ENCODE results near the gene SLC16A2.
"Not testable (repeated sequence)": the region's sequence is repeated elsewhere in the genome, so short reads cannot be mapped to it uniquely, and the experiment has no call there.

The SLC16A2 gene

DNA sequence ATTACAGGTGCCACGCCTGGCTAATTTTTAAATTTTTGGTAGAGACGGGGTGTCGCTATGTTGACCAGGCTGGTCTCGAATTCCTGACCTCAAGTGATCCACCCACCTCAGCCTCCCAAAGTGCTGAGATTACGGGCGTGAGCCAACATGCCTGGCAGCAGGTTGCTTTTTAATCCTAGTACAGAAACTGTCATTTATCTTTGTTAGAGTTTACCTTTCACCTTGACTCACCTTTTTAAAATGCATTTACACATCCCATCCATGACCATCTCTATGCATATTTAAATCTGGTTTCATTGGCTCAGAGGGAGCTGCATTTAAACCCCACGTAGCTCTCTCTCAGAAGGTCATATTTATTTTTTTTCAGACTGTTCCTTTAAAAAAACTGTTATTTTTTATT lies 31.9 kb downstream of the SLC16A2 start:
- no peak for DNase-seq (ENCODE audit: insufficient read length, low spot score)
- no peak for TF ChIP-seq PAX5 (IDR thresholded peaks at IDR 0.05; ENCODE audit: insufficient read depth, low read length, severe bottlenecking)
- TF ChIP-seq POLR2A (IDR thresholded peaks at IDR 0.05; ENCODE audit: low read depth, low read length) = no peak
- no peak for TF ChIP-seq SPI1 (IDR thresholded peaks at IDR 0.05; ENCODE audit: low read depth, low read length)
- TF ChIP-seq POU2F2 (IDR thresholded peaks at IDR 0.05; ENCODE audit: low read depth, low read length) = no peak
- TF ChIP-seq TAF1 (IDR thresholded peaks at IDR 0.05; ENCODE audit: low read depth, low read length) = no peak
- no peak for TF ChIP-seq POLR2AphosphoS5 (IDR thresholded peaks at IDR 0.05; ENCODE audit: low read depth, low read length)
- FAIRE-seq = no peak

DNA sequence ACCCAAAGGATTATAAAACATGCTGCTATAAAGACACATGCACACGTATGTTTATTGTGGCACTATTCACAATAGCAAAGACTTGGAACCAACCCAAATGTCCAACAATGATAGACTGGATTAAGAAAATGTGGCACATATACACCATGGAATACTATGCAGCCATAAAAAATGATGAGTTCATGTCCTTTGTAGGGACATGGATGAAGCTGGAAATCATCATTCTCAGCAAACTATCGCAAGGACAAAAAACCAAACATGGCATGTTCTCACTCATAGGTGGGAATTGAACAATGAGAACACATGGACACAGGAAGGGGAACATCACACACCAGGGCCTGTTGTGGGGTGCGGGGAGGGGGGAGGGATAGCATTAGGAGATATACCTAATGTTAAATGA lies 32.9 kb downstream of the SLC16A2 start:
- FAIRE-seq; DNase-seq (ENCODE audit: insufficient read length, low spot score): not testable (repeated sequence)

DNA sequence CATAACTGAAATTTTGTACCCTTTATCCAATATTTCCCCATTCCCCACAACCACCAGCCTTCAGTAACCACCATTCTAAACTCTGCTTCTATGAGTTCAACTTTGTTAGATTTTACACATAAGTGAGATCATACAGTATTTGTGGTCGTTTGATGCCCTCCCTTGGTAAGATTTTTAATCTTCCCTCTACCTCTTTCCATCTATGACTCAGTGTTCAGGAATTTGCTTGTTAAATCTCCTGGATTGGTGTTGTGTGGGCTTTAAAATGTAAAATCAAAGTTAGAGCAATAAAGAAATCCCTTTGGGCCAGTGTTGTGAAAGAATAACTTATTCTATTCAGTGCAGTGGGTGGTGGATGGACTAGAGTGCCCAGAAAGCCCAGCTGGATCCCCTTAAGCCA lies 37.4 kb downstream of the SLC16A2 start:
- FAIRE-seq = no peak
- DNase-seq (ENCODE audit: insufficient read length, low spot score) = no peak
- TF ChIP-seq PAX5 (IDR thresholded peaks at IDR 0.05; ENCODE audit: insufficient read depth, low read length, severe bottlenecking) (no peak), POU2F2 (IDR thresholded peaks at IDR 0.05; ENCODE audit: low read depth, low read length) (no peak)

DNA sequence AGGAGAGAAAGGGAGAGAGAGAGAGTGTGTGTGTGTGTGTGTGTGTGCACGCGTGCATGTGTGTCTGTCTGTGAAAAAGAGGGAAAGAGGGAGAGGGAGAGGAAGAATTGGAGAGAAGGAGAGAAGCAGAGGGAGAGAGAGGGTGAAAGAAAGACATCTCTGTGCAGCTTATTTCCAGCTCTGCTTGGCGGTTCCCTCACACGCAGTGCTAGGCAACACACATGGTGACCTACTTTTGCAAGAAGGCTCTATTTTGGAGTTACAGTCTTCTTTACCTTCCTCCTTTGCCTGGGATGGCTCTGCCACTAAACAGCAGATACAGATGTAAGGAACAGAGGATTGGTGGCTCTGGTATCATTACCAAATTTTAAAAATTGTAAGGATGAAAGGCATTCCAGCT lies 40.1 kb downstream of the SLC16A2 start:
- TF ChIP-seq SPI1 (IDR thresholded peaks at IDR 0.05; ENCODE audit: low read depth, low read length) = no peak
- no peak for TF ChIP-seq POLR2AphosphoS5 (IDR thresholded peaks at IDR 0.05; ENCODE audit: low read depth, low read length)
- TF ChIP-seq POU2F2 (IDR thresholded peaks at IDR 0.05; ENCODE audit: low read depth, low read length) = no peak
- TF ChIP-seq POLR2A (IDR thresholded peaks at IDR 0.05; ENCODE audit: low read depth, low read length) = no peak
- no peak for TF ChIP-seq PAX5 (IDR thresholded peaks at IDR 0.05; ENCODE audit: insufficient read depth, low read length, severe bottlenecking)
- FAIRE-seq (no peak), DNase-seq (ENCODE audit: insufficient read length, low spot score) (no peak)

DNA sequence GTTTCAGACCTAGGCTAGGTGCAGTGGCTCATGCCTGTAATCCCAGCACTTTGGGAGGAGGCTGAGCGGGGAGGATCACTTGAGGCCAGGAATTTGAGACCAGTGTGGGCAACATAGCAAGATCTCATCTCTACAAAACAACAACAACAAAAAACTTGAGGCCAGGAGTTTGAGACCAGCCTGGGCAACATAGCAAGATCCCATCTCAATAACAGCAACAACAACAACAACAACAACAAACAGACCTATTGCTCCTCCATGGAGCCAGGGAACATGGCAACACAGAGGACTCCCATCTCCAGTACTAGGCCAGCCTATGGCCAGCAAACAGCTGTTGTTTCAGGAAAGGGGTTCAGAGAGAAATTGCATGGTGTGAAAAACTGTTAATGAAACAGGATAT lies 43.4 kb downstream of the SLC16A2 start:
- TF ChIP-seq POLR2AphosphoS5 (IDR thresholded peaks at IDR 0.05; ENCODE audit: low read depth, low read length) = no peak
- TF ChIP-seq POU2F2 (IDR thresholded peaks at IDR 0.05; ENCODE audit: low read depth, low read length) = no peak
- no peak for TF ChIP-seq SPI1 (IDR thresholded peaks at IDR 0.05; ENCODE audit: low read depth, low read length)
- no peak for TF ChIP-seq POLR2A (IDR thresholded peaks at IDR 0.05; ENCODE audit: low read depth, low read length)
- no peak for TF ChIP-seq TAF1 (IDR thresholded peaks at IDR 0.05; ENCODE audit: low read depth, low read length)
- TF ChIP-seq PAX5 (IDR thresholded peaks at IDR 0.05; ENCODE audit: insufficient read depth, low read length, severe bottlenecking) = no peak
- no peak for FAIRE-seq
- DNase-seq (ENCODE audit: insufficient read length, low spot score) = no peak

DNA sequence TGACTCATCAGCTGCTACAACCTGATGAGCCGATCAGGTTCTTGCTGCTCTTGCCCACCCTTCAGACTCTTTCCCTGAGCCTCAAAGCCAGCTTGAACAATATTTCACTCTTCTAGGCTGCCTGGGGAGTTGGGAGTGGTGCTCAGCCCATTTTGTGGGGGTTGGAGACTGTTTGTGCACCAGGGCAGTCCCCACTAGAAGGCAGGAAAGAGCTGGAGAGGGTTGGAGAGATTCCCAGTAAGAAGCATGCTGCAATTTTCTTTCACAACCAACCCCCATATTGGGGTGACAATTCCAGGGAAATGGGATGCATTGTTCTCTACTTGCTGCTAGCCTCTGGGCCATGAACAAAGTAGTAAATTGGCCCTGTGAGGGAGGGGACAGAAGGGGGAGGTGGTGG lies 44.1 kb downstream of the SLC16A2 start:
- FAIRE-seq (no peak), DNase-seq (ENCODE audit: insufficient read length, low spot score) (no peak)
- no peak for TF ChIP-seq PAX5 (IDR thresholded peaks at IDR 0.05; ENCODE audit: insufficient read depth, low read length, severe bottlenecking)

DNA sequence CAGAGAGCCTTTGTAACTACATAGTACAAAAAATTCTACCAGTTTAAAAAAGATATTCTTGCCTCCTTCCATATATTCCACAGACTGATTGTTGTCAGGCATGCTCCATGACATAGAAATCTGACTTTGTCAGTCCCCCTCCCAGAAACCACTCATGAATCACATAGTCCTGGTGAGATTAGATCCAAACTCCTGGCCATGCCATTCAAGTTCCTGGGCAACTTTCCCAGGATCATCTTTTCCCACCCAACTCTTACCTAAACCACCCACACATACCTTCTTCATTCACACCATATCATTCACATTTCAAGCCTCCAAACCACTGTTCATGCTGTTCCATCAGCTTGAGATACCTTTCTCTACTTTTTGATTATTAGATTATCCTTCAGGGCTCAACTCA lies 46.4 kb downstream of the SLC16A2 start:
- DNase-seq (ENCODE audit: insufficient read length, low spot score) (no peak), FAIRE-seq (no peak)
- TF ChIP-seq POU2F2 (IDR thresholded peaks at IDR 0.05; ENCODE audit: low read depth, low read length) (no peak), SPI1 (IDR thresholded peaks at IDR 0.05; ENCODE audit: low read depth, low read length) (no peak), PAX5 (IDR thresholded peaks at IDR 0.05; ENCODE audit: insufficient read depth, low read length, severe bottlenecking) (no peak), TAF1 (IDR thresholded peaks at IDR 0.05; ENCODE audit: low read depth, low read length) (no peak), POLR2AphosphoS5 (IDR thresholded peaks at IDR 0.05; ENCODE audit: low read depth, low read length) (no peak), POLR2A (IDR thresholded peaks at IDR 0.05; ENCODE audit: low read depth, low read length) (no peak)

DNA sequence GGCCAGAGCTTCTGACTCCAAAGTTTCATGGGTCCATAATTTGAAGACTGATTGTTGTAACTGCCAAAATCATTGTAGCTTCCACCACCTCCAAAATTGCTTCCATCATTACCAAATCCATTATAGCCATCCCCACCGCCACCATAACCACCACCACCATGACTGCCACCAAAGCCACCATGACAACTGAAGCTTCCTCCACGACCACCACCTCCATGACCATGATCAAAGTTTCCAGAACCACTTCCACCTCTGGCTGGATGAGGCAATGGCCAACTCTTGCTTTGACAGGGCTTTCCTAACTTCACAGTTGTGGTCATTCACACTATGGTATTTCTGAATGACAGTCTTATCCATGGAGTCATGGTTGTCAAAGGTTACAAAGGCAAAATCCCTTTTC lies 51.8 kb downstream of the SLC16A2 start:
- DNase-seq (ENCODE audit: insufficient read length, low spot score); FAIRE-seq: not testable (repeated sequence)

DNA sequence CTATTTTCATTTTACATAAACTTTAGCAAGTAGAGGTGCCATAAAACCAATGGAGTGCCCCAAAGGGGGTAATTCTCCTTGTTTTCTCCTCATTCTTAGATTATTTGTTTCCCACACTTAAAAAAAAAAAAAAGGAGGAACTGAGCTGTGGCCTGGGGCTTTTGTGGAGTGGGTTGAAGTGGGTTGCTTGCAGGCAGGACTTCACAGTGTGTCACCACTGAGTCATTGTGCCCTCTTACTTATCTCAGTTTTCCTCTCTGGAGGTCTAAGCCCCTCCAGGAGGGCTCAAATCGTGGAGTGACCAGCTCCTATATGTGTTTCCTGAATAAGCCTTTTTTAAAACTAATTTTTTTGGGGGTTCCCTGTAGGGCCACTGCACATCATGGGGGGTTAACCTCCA lies 69.0 kb downstream of the SLC16A2 start:
- TF ChIP-seq SPI1 (IDR thresholded peaks at IDR 0.05; ENCODE audit: low read depth, low read length) (no peak), POLR2A (IDR thresholded peaks at IDR 0.05; ENCODE audit: low read depth, low read length) (no peak), PAX5 (IDR thresholded peaks at IDR 0.05; ENCODE audit: insufficient read depth, low read length, severe bottlenecking) (no peak), POU2F2 (IDR thresholded peaks at IDR 0.05; ENCODE audit: low read depth, low read length) (no peak), TAF1 (IDR thresholded peaks at IDR 0.05; ENCODE audit: low read depth, low read length) (no peak), POLR2AphosphoS5 (IDR thresholded peaks at IDR 0.05; ENCODE audit: low read depth, low read length) (no peak)
- DNase-seq (ENCODE audit: insufficient read length, low spot score) = no peak
- FAIRE-seq = no peak

DNA sequence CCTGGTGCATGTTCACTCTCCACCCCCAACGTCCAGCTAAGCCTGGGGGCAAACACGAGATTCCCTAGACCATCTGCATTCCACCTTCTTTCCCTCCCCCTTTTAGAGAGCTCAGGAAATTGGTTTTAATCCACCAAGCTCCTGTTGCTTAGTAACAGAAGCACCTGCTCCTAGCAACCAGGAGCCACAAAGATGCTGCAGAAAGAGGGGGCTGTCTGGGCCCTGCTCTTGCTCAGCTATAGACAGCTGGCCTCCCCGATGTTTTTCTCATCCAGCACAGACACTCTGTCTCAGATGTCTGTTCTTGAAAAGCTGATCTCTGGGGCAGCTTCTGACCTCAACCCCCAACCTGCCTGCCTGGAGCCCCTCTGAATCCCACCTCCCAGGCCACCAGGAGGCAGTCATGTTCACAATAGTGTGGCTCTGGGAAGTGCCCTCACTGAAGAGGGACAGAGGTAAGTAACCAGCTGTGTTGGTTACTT lies 71.5 kb downstream of the SLC16A2 start:
- DNase-seq (ENCODE audit: insufficient read length, low spot score) (no peak), FAIRE-seq (peak; percentile 66)
- TF ChIP-seq TAF1 (IDR thresholded peaks at IDR 0.05; ENCODE audit: low read depth, low read length) = no peak
- TF ChIP-seq SPI1 (IDR thresholded peaks at IDR 0.05; ENCODE audit: low read depth, low read length) = no peak
- no peak for TF ChIP-seq PAX5 (IDR thresholded peaks at IDR 0.05; ENCODE audit: insufficient read depth, low read length, severe bottlenecking)
- no peak for TF ChIP-seq POLR2A (IDR thresholded peaks at IDR 0.05; ENCODE audit: low read depth, low read length)
- TF ChIP-seq POLR2AphosphoS5 (IDR thresholded peaks at IDR 0.05; ENCODE audit: low read depth, low read length) = no peak
- no peak for TF ChIP-seq POU2F2 (IDR thresholded peaks at IDR 0.05; ENCODE audit: low read depth, low read length)

DNA sequence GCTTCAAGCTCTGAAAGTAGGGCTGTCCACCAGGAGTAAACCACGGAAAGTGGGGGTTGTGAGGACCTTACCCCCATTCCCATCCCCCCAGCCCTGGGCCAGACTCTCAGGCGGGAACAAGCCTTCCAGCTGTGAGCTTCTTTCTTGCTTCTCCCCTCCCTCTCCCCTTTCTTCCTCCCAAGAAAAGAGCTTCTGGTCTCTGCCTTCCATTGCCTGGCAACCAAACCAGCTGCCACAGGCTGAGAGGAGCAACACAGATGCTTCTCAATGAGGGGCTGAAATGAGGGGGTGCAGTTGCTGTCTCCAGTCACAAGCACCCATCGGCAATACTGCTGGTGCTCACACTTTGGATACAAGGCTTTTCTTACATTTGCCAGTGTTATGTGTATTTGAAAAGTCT lies 72.5 kb downstream of the SLC16A2 start:
- no peak for TF ChIP-seq SPI1 (IDR thresholded peaks at IDR 0.05; ENCODE audit: low read depth, low read length)
- no peak for TF ChIP-seq PAX5 (IDR thresholded peaks at IDR 0.05; ENCODE audit: insufficient read depth, low read length, severe bottlenecking)
- no peak for TF ChIP-seq POLR2A (IDR thresholded peaks at IDR 0.05; ENCODE audit: low read depth, low read length)
- no peak for TF ChIP-seq POLR2AphosphoS5 (IDR thresholded peaks at IDR 0.05; ENCODE audit: low read depth, low read length)
- no peak for TF ChIP-seq TAF1 (IDR thresholded peaks at IDR 0.05; ENCODE audit: low read depth, low read length)
- TF ChIP-seq POU2F2 (IDR thresholded peaks at IDR 0.05; ENCODE audit: low read depth, low read length) = no peak
- FAIRE-seq (no peak), DNase-seq (ENCODE audit: insufficient read length, low spot score) (no peak)
